GM12878 (cell line): ENCODE results near the gene SMCO4. TPM values are rescaled to one million over a fixed set of nuclear protein-coding genes. Genes with fewer than 3 reads are reported as not detected.

Experiments
- ATAC-seq: fragments of 200-7000 bp; cut with Tn5 transposase; 3 replicates; pipeline ENCODE4 v1.9.1; 2020; ENCODE audit warnings: mild to moderate bottlenecking, moderate library complexity
- BruUV-seq: library from RNA; stranded (reverse); fragments of 400-500 nt; replicated peaks from 2 replicates; lab custom pipeline; 2021; lab: Mats Ljungman, UMichigan
- CTCF ChIA-PET: fragments of 300-600 bp; sonication (Branson Sonifier 250); formaldehyde crosslinking; extraction: SDS; loops from one replicate; lab custom pipeline; 2021; ENCODE audit warnings: inconsistent platforms; lab: Yijun Ruan, JAX
- POLR2A ChIA-PET: fragments of 350-600 bp; formaldehyde crosslinking; extraction: SDS; loops from one replicate; lab custom pipeline; 2021; ENCODE audit warnings: inconsistent platforms; lab: Charles Lee
- RAD21 ChIA-PET: fragments of 300-600 bp; sonication (Branson Sonifier 250); formaldehyde crosslinking; loops from one replicate; lab custom pipeline; 2023; ENCODE audit warnings: antibody characterized with exemption; ENCODE audit not compliant: unreplicated experiment; lab: Charles Lee
- SMC1A ChIA-PET: fragments of 300-600 bp; sonication (Branson Sonifier 250); formaldehyde crosslinking; loops from one replicate; lab custom pipeline; 2023; ENCODE audit not compliant: unreplicated experiment, uncharacterized antibody; lab: Charles Lee
- DNase-seq: peaks from one replicate; pipeline ENCODE4 v3.0.0-alpha.2; 2011; ENCODE audit warnings: low read depth, low spot score
- FAIRE-seq: peaks from 3 replicates; lab custom pipeline; 2011; peaks lifted over from hg19 to GRCh38; lab: Jason Lieb, UNC
- H2AFZ ChIP-seq: 2 replicates; pipeline ENCODE4 v1.6.0; 2011; ENCODE audit warnings: low read depth, low read length, control low read depth; ENCODE audit not compliant: control insufficient read depth
- H3K27ac ChIP-seq: 2 replicates; pipeline ENCODE4 v1.5.1; 2011; ENCODE audit warnings: control low read depth; ENCODE audit not compliant: control insufficient read depth, insufficient read depth
- H3K27me3 ChIP-seq, 2 experiments: replicated peaks in 1 of 2; 2 replicates each; pipeline versions ENCODE4 v1.6.0 to v1.6.1; 2011; ENCODE audit warnings: low read length in 1 of 2; ENCODE audit not compliant: control insufficient read depth in 2 of 2, insufficient read depth in 2 of 2
- H3K36me3 ChIP-seq, 2 experiments: 2 replicates each; pipeline ENCODE4 v1.5.1; 2011; ENCODE audit warnings: low read length in 1 of 2; ENCODE audit not compliant: control insufficient read depth in 2 of 2, insufficient read depth in 2 of 2
- H3K4me1 ChIP-seq: 2 replicates; pipeline ENCODE4 v1.6.1; 2011; ENCODE audit warnings: mild to moderate bottlenecking, low read length, moderate library complexity, mixed read lengths; ENCODE audit not compliant: control insufficient read depth, insufficient read depth
- H3K4me2 ChIP-seq: 2 replicates; pipeline ENCODE4 v1.6.0; 2011; ENCODE audit warnings: control low read depth; ENCODE audit not compliant: control insufficient read depth, insufficient read depth
- H3K4me3 ChIP-seq: fragments of 200-600 bp; sonication (generic); 2 replicates; pipeline ENCODE4 v1.5.1; 2016
- H3K79me2 ChIP-seq: 2 replicates; pipeline ENCODE4 v1.6.0; 2011; ENCODE audit warnings: low read length; ENCODE audit not compliant: control insufficient read depth, insufficient read depth
- H3K9ac ChIP-seq: 2 replicates; pipeline ENCODE4 v1.8.0; 2011; ENCODE audit warnings: low read length, control low read depth, mixed read lengths; ENCODE audit not compliant: control insufficient read depth, insufficient read depth
- H3K9me3 ChIP-seq: replicated peaks from 3 replicates; pipeline ENCODE4 v1.5.1; 2011; ENCODE audit warnings: mild to moderate bottlenecking, low read length; ENCODE audit not compliant: control insufficient read depth, insufficient read depth
- H4K20me1 ChIP-seq: 2 replicates; pipeline ENCODE4 v1.6.0; 2011; ENCODE audit not compliant: control insufficient read depth, insufficient read depth
- CBFB ChIP-seq: IDR thresholded peaks from 2 replicates; pipeline ENCODE4 v1.6.1; 2016; ENCODE audit warnings: antibody characterized with exemption, low read depth
- CEBPB ChIP-seq, 2 experiments: fragments of 150-350 bp in 1 of 2; IDR thresholded peaks; 2 replicates each; pipeline ENCODE4 v1.6.1; 2012 to 2014; ENCODE audit warnings: low read depth in 2 of 2, low read length in 2 of 2, borderline replicate concordance in 1 of 2, inconsistent platforms in 1 of 2
- HSF1 ChIP-seq: fragments of 150-350 bp; IDR thresholded peaks from 2 replicates; pipeline ENCODE4 v1.6.1; 2014; ENCODE audit warnings: mild to moderate bottlenecking, low read depth, low read length
- IRF4 ChIP-seq: IDR thresholded peaks from 2 replicates; pipeline ENCODE4 v1.6.1; 2011; ENCODE audit warnings: low read depth, low read length
- JUND ChIP-seq: IDR thresholded peaks from 2 replicates; pipeline ENCODE4 v1.6.1; 2012; ENCODE audit warnings: low read depth, mild to moderate bottlenecking, low read length, improper control_type of control experiment, moderate library complexity
- MYC ChIP-seq: IDR thresholded peaks from 2 replicates; pipeline ENCODE4 v1.6.1; 2011; ENCODE audit warnings: mild to moderate bottlenecking, low read length, moderate library complexity, inconsistent platforms; ENCODE audit not compliant: insufficient read depth, insufficient replicate concordance, insufficient read length, severe bottlenecking
- NFXL1 ChIP-seq: fragments of 450-650 bp; IDR thresholded peaks from 2 replicates; pipeline ENCODE4 v1.6.1; 2017; ENCODE audit warnings: antibody characterized with exemption, mild to moderate bottlenecking, borderline replicate concordance
- NR2F1 ChIP-seq: fragments of 450-650 bp; conservative IDR thresholded peaks from 2 replicates; pipeline ENCODE4 v1.6.1; 2017; ENCODE audit warnings: mild to moderate bottlenecking
- NRF1 ChIP-seq: conservative IDR thresholded peaks from 2 replicates; pipeline ENCODE4 v1.6.1; 2011; ENCODE audit warnings: mild to moderate bottlenecking, low read depth, low read length, improper control_type of control experiment
- POLR2AphosphoS2 ChIP-seq: IDR thresholded peaks from 2 replicates; pipeline ENCODE4 v1.6.1; 2011; ENCODE audit warnings: low read depth, mild to moderate bottlenecking, low read length, improper control_type of control experiment, moderate library complexity
- RELB ChIP-seq: fragments of 450-650 bp; IDR thresholded peaks from 2 replicates; pipeline ENCODE4 v1.6.1; 2017; ENCODE audit warnings: low read depth, mild to moderate bottlenecking, moderate library complexity
- SIX5 ChIP-seq: IDR thresholded peaks from 2 replicates; pipeline ENCODE4 v1.6.1; 2011; ENCODE audit warnings: mild to moderate bottlenecking, low read depth, low read length, moderate library complexity; ENCODE audit not compliant: severe bottlenecking
- SREBF1 ChIP-seq: IDR thresholded peaks from 2 replicates; pipeline ENCODE4 v1.6.1; 2012; ENCODE audit warnings: mild to moderate bottlenecking, low read length
- STAT3 ChIP-seq: IDR thresholded peaks from 2 replicates; pipeline ENCODE4 v1.6.1; 2011; ENCODE audit warnings: low read depth, low read length, improper control_type of control experiment
- TAF1 ChIP-seq: IDR thresholded peaks from 2 replicates; pipeline ENCODE4 v1.6.1; 2011; ENCODE audit warnings: mild to moderate bottlenecking, low read depth, low read length, borderline replicate concordance
- TBL1XR1 ChIP-seq: IDR thresholded peaks from 2 replicates; pipeline ENCODE4 v1.6.1; 2012; ENCODE audit warnings: low read depth, low read length, improper control_type of control experiment
- in situ Hi-C: fragments of 300-500 bp; cut with MboI; formaldehyde crosslinking; loops from 9 replicates; pipeline ENCODE4 v1.14.3; 2018; ENCODE audit warnings: mixed read lengths
- intact Hi-C: fragments of 100-400 bp; cut with micrococcal nuclease; formaldehyde crosslinking; loops from one replicate; pipeline ENCODE4 v1.14.2; 2022; ENCODE audit not compliant: unreplicated experiment
- polyA plus RNA-seq, 11 experiments: library from polyadenylated mRNA; depleted of rRNA in 4 of 11; unstranded in 6 of 11; stranded (reverse) in 5 of 11; fragments of >200 nt; fragmentation: Nextera tagmentation in 4 of 11; fragmentation: Illumina TruSeq in 1 of 11; extraction: Ambion mirVana in 4 of 11; extraction: Trizol in 1 of 11; gene quantifications; 1 replicate in 1 of 11; 2 replicates in 10 of 11; pipeline versions ENCODE4 v1.2.1 to v1.2.3, GENCODE V29; 2011 to 2016; ENCODE audit warnings: inconsistent platforms in 2 of 11, missing spikeins in 2 of 11, low read depth in 1 of 11
- total RNA-seq, 4 experiments: library from RNA; depleted of rRNA in 3 of 4; stranded (reverse); fragments of >200 nt in 3 of 4; fragmentation: Illumina TruSeq in 1 of 4; extraction: Trizol in 1 of 4; gene quantifications; 2 replicates each; pipeline versions ENCODE4 v1.2.1 to v1.2.3, GENCODE V29; 2013 to 2021
- TF ChIP-seq, protein P1 (sequence below): IDR thresholded peaks from 2 replicates; pipeline ENCODE4 v1.6.1; 2011; ENCODE audit warnings: low read depth, low read length, improper control_type of control experiment, borderline replicate concordance
- TF ChIP-seq, protein P2 (sequence below): fragments of 450-650 bp; IDR thresholded peaks from 2 replicates; pipeline ENCODE4 v1.6.1; 2014; ENCODE audit warnings: mild to moderate bottlenecking

SMCO4 gene
- total and polyA plus RNA-seq, 10 of the 15 experiments (the other 5 are each of a cell fraction or from before 2014, with no cell fraction given): 3.6 to 59.9 (median 27.9) TPM

DNA sequence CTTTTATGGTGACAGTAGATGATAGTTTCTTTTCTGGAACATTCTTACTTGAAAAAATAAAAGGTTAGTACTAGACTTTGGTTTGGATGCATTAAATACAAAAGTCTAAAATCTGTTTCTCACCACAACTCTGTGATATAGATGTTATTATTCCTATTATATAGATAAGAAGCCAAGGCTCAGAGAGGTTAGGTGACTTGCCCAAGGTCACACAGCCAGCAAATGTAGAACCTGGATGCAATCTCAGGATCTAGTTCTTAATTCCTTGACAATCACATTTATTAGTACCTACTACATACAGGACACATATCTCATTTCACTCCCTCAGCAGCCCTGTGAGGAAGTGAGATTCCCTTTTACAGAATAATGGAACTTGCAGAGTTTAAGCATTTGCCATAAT lies 26.3 kb upstream of the SMCO4 start:
- SMC1A ChIA-PET: no interaction called here
- H3K36me3 ChIP-seq: no peaks in the 10 kb centered on the region

More for the DNA sequence above, 26.3 kb upstream of the SMCO4 start:
- H2AFZ ChIP-seq: no peak overlapping the region
- intact Hi-C loops: no loop called here
- no peak overlapping the region for H3K4me3 ChIP-seq
- RAD21 ChIA-PET: no interaction called here
- H3K27me3 ChIP-seq: no peaks in the 10 kb centered on the region
- no peaks in the 10 kb centered on the region for H3K79me2 ChIP-seq
- TF ChIP-seq NRF1: no peak
- no peak for TF ChIP-seq JUND
- TF ChIP-seq CEBPB (IDR thresholded peaks at IDR 0.05; ENCODE audit: borderline replicate concordance in 1 of 2, low read depth in 2 of 2, low read length in 2 of 2): no peak
- no peak for TF ChIP-seq STAT3
- TF ChIP-seq NR2F1: no peak
- TF ChIP-seq MYC: no peak
- TF ChIP-seq TAF1: no peak
- TF ChIP-seq NFXL1: no peak
- no peak for TF ChIP-seq TBL1XR1
- TF ChIP-seq SIX5: no peak
- no peak for TF ChIP-seq IRF4
- TF ChIP-seq, protein P1, sequence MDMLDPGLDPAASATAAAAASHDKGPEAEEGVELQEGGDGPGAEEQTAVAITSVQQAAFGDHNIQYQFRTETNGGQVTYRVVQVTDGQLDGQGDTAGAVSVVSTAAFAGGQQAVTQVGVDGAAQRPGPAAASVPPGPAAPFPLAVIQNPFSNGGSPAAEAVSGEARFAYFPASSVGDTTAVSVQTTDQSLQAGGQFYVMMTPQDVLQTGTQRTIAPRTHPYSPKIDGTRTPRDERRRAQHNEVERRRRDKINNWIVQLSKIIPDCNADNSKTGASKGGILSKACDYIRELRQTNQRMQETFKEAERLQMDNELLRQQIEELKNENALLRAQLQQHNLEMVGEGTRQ: no peak
- TF ChIP-seq, protein P2, sequence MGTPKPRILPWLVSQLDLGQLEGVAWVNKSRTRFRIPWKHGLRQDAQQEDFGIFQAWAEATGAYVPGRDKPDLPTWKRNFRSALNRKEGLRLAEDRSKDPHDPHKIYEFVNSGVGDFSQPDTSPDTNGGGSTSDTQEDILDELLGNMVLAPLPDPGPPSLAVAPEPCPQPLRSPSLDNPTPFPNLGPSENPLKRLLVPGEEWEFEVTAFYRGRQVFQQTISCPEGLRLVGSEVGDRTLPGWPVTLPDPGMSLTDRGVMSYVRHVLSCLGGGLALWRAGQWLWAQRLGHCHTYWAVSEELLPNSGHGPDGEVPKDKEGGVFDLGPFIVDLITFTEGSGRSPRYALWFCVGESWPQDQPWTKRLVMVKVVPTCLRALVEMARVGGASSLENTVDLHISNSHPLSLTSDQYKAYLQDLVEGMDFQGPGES: no peak
- no peak for TF ChIP-seq RELB
- TF ChIP-seq HSF1: no peak
- no peak for TF ChIP-seq SREBF1
- no peak for TF ChIP-seq CBFB
- no peak for TF ChIP-seq POLR2AphosphoS2
- POLR2A ChIA-PET: no interaction called here
- no peak overlapping the region for H3K27ac ChIP-seq
- ATAC-seq (no peak), DNase-seq (no peak), FAIRE-seq (no peak)
- CTCF ChIA-PET: interaction anchor here (1.2 to 1.4 kb wide), 2 partner anchors 13 to 23 kb away, joined by 3 to 5 read pairs; no protein-coding TSS in a partner anchor
- H3K9me3 ChIP-seq: no peaks in the 10 kb centered on the region
- no peak overlapping the region for H3K4me2 ChIP-seq
- H3K4me1 ChIP-seq: no peaks in the 10 kb centered on the region
- no TSS peak for BruUV-seq
- H4K20me1 ChIP-seq: no peaks in the 10 kb centered on the region
- in situ Hi-C loops: no loop called here
- H3K9ac ChIP-seq: no peak overlapping the region
